K562 (cell line): ENCODE data around the gene SACM1L. TPM values are rescaled to one million over a fixed set of nuclear protein-coding genes. Genes with fewer than 3 reads are reported as not detected.

Experiments used
- ATAC-seq: fragments of 200-7000 bp; cut with Tn5 transposase; 3 replicates; pipeline ENCODE4 v1.9.1; 2020; ENCODE audit warnings: moderate library complexity
- BruUV-seq: library from RNA; stranded (reverse); fragments of 400-500 nt; replicated peaks from 2 replicates; lab custom pipeline; 2021; lab: Mats Ljungman, UMichigan
- CTCF ChIA-PET: fragments of 300-600 bp; formaldehyde crosslinking; extraction: SDS; loops from one replicate; lab custom pipeline; 2021; ENCODE audit warnings: low intra/inter-chr PET ratio; lab: Yijun Ruan, JAX
- POLR2A ChIA-PET: fragments of 300-600, 350-650 bp; sonication (Branson Sonifier 250); formaldehyde crosslinking; extraction: SDS; loops from one replicate; lab custom pipeline; 2021; ENCODE audit warnings: antibody characterized with exemption, inconsistent platforms; lab: Yijun Ruan, JAX
- DNase-seq, 4 experiments: peaks; one replicate each; pipeline versions ENCODE4 v3.0.0 to v3.0.0-alpha.2; 2011 to 2018; ENCODE audit warnings: low spot score in 3 of 4, mixed read lengths in 3 of 4; ENCODE audit errors: extremely low read depth in 1 of 4
- FAIRE-seq: peaks from 2 replicates; lab custom pipeline; 2011; peaks lifted over from hg19 to GRCh38; lab: Jason Lieb, UNC
- H2AFZ ChIP-seq: 2 replicates; pipeline ENCODE4 v1.6.0; 2011; ENCODE audit warnings: low read depth, low read length, control low read depth, inconsistent platforms
- H3K27ac ChIP-seq: fragments of 200-600 bp; 3 replicates; pipeline ENCODE4 v1.8.0; 2011; ENCODE audit warnings: low read depth, mild to moderate bottlenecking, control low read depth, inconsistent platforms, low read length, moderate library complexity, mixed read lengths; ENCODE audit errors: extremely low read depth
- H3K27me3 ChIP-seq, 2 experiments: fragments of 300-600 bp in 1 of 2; 2 replicates in 1 of 2; 3 replicates in 1 of 2; pipeline versions ENCODE4 v1.6.0 to v1.8.0; 2011; ENCODE audit warnings: inconsistent platforms in 2 of 2, low read length in 2 of 2, mild to moderate bottlenecking in 1 of 2, mixed read lengths in 1 of 2, moderate library complexity in 1 of 2; ENCODE audit not compliant: control insufficient read depth in 2 of 2, insufficient read depth in 2 of 2
- H3K36me3 ChIP-seq: fragments of 300-600 bp; 3 replicates; pipeline ENCODE4 v1.8.0; 2011; ENCODE audit warnings: mild to moderate bottlenecking, low read length, inconsistent platforms; ENCODE audit not compliant: control insufficient read depth, insufficient read depth
- H3K4me1 ChIP-seq, 2 experiments: fragments of 200-600 bp in 1 of 2; replicated peaks in 1 of 2; 2 replicates in 1 of 2; 3 replicates in 1 of 2; pipeline versions ENCODE4 v1.5.1 to v1.8.0; 2011; ENCODE audit warnings: inconsistent platforms in 2 of 2, low read length in 2 of 2, mild to moderate bottlenecking in 1 of 2, mixed read lengths in 1 of 2, moderate library complexity in 1 of 2; ENCODE audit not compliant: control insufficient read depth in 2 of 2, insufficient read depth in 2 of 2
- H3K4me2 ChIP-seq: 2 replicates; pipeline ENCODE4 v1.6.1; 2011; ENCODE audit warnings: low read length, control low read depth, inconsistent platforms, mixed read lengths; ENCODE audit not compliant: insufficient read depth
- H3K4me3 ChIP-seq: fragments of 200-600 bp; sonication (generic), shearing (Covaris generic); 2 replicates; pipeline ENCODE4 v1.5.1; 2016; ENCODE audit warnings: control low read depth, inconsistent platforms
- H3K79me2 ChIP-seq: fragments of 200-600 bp; 3 replicates; pipeline ENCODE4 v1.8.0; 2011; ENCODE audit warnings: low read length, inconsistent platforms; ENCODE audit not compliant: control insufficient read depth, insufficient read depth
- H3K9ac ChIP-seq, 2 experiments: 2 replicates each; pipeline versions ENCODE4 v1.6.0 to v1.6.1; 2011; ENCODE audit warnings: low read depth in 2 of 2, low read length in 2 of 2, control low read depth in 1 of 2, inconsistent platforms in 1 of 2, mild to moderate bottlenecking in 1 of 2, mixed read lengths in 1 of 2; ENCODE audit not compliant: insufficient read depth in 1 of 2
- H3K9me1 ChIP-seq: one replicate; pipeline ENCODE4 v1.6.0; 2011; ENCODE audit warnings: inconsistent platforms, mild to moderate bottlenecking, low read length, moderate library complexity; ENCODE audit not compliant: control insufficient read depth, insufficient read depth
- H3K9me3 ChIP-seq: replicated peaks from 2 replicates; pipeline ENCODE4 v1.5.1; 2011; ENCODE audit warnings: low read depth, low read length, inconsistent platforms; ENCODE audit not compliant: control insufficient read depth, insufficient read depth
- H4K20me1 ChIP-seq: replicated peaks from 2 replicates; pipeline ENCODE4 v1.6.1; 2011; ENCODE audit warnings: low read length, inconsistent platforms, mixed read lengths; ENCODE audit not compliant: control insufficient read depth, insufficient read depth
- CBX2 ChIP-seq: fragments of 200-600 bp; sonication (generic); IDR thresholded peaks from one replicate; pipeline ENCODE4 v1.6.1; 2012; ENCODE audit warnings: mild to moderate bottlenecking, low read length, inconsistent platforms; ENCODE audit not compliant: insufficient read depth, poor library complexity, severe bottlenecking
- FOXJ3 ChIP-seq: sonication (generic); formaldehyde crosslinking; IDR thresholded peaks from 2 replicates; pipeline ENCODE4 v1.4.0; 2020; ENCODE audit warnings: mild to moderate bottlenecking, missing genetic modification reagents
- HBP1 ChIP-seq: fragments of 450-650 bp; formaldehyde crosslinking; IDR thresholded peaks from 2 replicates; pipeline ENCODE4 v1.4.0; 2022; ENCODE audit warnings: missing genetic modification characterization
- HOXB6 ChIP-seq: fragments of 250-450 bp; sonication (Bioruptor Pico); IDR thresholded peaks from 2 replicates; pipeline ENCODE4 v1.5.1; 2022; ENCODE audit warnings: mild to moderate bottlenecking, borderline replicate concordance
- KDM4B ChIP-seq, 2 experiments: fragments of 450-650 bp in 1 of 2; sonication (generic) in 1 of 2; IDR thresholded peaks; 2 replicates each; pipeline ENCODE4 v1.6.1; 2016 to 2017; ENCODE audit warnings: borderline replicate concordance in 2 of 2, antibody characterized with exemption in 1 of 2, low read depth in 1 of 2, mild to moderate bottlenecking in 1 of 2
- LARP7 ChIP-seq: fragments of 450-650 bp; IDR thresholded peaks from 2 replicates; pipeline ENCODE4 v1.6.1; 2016
- MIER1 ChIP-seq: fragments of 450-650 bp; IDR thresholded peaks from 2 replicates; pipeline ENCODE4 v1.6.1; 2016; ENCODE audit warnings: antibody characterized with exemption, mild to moderate bottlenecking, low read depth
- SMARCC2 ChIP-seq: fragments of 450-650 bp; IDR thresholded peaks from 2 replicates; pipeline ENCODE4 v1.6.1; 2017; ENCODE audit warnings: antibody characterized with exemption, moderate library complexity, mild to moderate bottlenecking, low read depth
- SPI1 ChIP-seq: IDR thresholded peaks from 2 replicates; pipeline ENCODE4 v1.6.1; 2011; ENCODE audit warnings: low read depth, low read length, control low read depth, borderline replicate concordance
- SRSF1 ChIP-seq: fragments of 200-400 bp; formaldehyde crosslinking; IDR thresholded peaks from 2 replicates; pipeline ENCODE4 v1.6.1; 2017; ENCODE audit warnings: mild to moderate bottlenecking, low read depth, low read length, moderate library complexity
- STAT5B ChIP-seq: fragments of 250-450 bp; sonication (Bioruptor Pico); IDR thresholded peaks from 2 replicates; pipeline ENCODE4 v1.8.0; 2021; ENCODE audit warnings: mild to moderate bottlenecking, inconsistent platforms
- TARDBP ChIP-seq: fragments of 450-650 bp; IDR thresholded peaks from 2 replicates; pipeline ENCODE4 v1.6.1; 2016
- ZBTB26 ChIP-seq: fragments of 450-650 bp; formaldehyde crosslinking; IDR thresholded peaks from 2 replicates; pipeline ENCODE4 v1.4.0; 2022; ENCODE audit warnings: missing genetic modification characterization
- ZBTB9 ChIP-seq: fragments of 450-650 bp; formaldehyde crosslinking; IDR thresholded peaks from 2 replicates; pipeline ENCODE4 v1.4.0; 2020; ENCODE audit warnings: mild to moderate bottlenecking, moderate library complexity
- ZNF41 ChIP-seq: fragments of 250-450 bp; sonication (Bioruptor Pico); conservative IDR thresholded peaks from 2 replicates; pipeline ENCODE4 v1.4.0; 2020; ENCODE audit warnings: mild to moderate bottlenecking
- ZNF717 ChIP-seq: fragments of 250-450 bp; sonication (Bioruptor Pico); IDR thresholded peaks from 2 replicates; pipeline ENCODE4 v1.5.0; 2021
- WGBS: fragments of 100-300 bp; shearing (Covaris generic); methylation state at CpG from one replicate; pipeline ENCODE4 v1.1.6; 2016; ENCODE audit warnings: low coverage, mixed read lengths; ENCODE audit not compliant: insufficient coverage; ENCODE audit errors: missing lambda C conversion rate; 5-methylcytosine and 5-hydroxymethylcytosine counted together
- in situ Hi-C: fragments of 300-500 bp; cut with MboI; formaldehyde crosslinking; loops from 4 replicates; pipeline ENCODE4 v1.15.0; 2018; ENCODE audit warnings: inconsistent platforms, mixed read lengths
- intact Hi-C: fragments of 100-400 bp; cut with micrococcal nuclease; formaldehyde crosslinking; loops from 2 replicates; pipeline ENCODE4 v1.14.2; 2022
- polyA plus RNA-seq, 8 experiments: library from polyadenylated mRNA; depleted of rRNA in 4 of 8; stranded (reverse) in 5 of 8; unstranded in 3 of 8; fragments of >200 nt; fragmentation: Nextera tagmentation in 2 of 8; fragmentation: Illumina TruSeq in 1 of 8; extraction: Ambion mirVana in 2 of 8; extraction: Trizol in 1 of 8; gene quantifications; 2 replicates each; pipeline versions ENCODE4 v1.2.1 to v1.2.3, GENCODE V29; 2011 to 2014; ENCODE audit warnings: inconsistent platforms in 1 of 8, missing spikeins in 1 of 8
- total RNA-seq, 7 experiments: library from RNA; depleted of rRNA in 6 of 7; stranded (reverse); fragments of >200 nt in 6 of 7; fragmentation: Illumina TruSeq in 2 of 7; extraction: Trizol in 2 of 7; gene quantifications; 2 replicates each; pipeline versions ENCODE4 v1.2.1 to v1.2.3, GENCODE V29; 2011 to 2021; ENCODE audit warnings: low replicate concordance in 1 of 7

SACM1L gene
- total and polyA plus RNA-seq, 9 of the 15 experiments (the other 6 are each of a cell fraction or from before 2014, with no cell fraction given): 25.7 to 67.2 (median 40.3) TPM

GRCh38 chr3:45775571-45776300 lies 86.5 kb downstream of the SACM1L start:
- no peaks in the 10 kb centered on the region for H3K36me3 ChIP-seq
- FAIRE-seq: no peak
- H3K9me3 ChIP-seq: no peaks in the 10 kb centered on the region
- no TSS peak for BruUV-seq
- no peak overlapping the region for H3K4me3 ChIP-seq
- H3K27ac ChIP-seq: no peak overlapping the region
- 2% methylated on average over 17 of the region's 17 CpGs for WGBS
- H3K9me1 ChIP-seq: no peaks in the 10 kb centered on the region
- no peak for DNase-seq
- H3K27me3 ChIP-seq: peaks cover 47 to 84% of the 10 kb centered on the region in 2 experiments
- POLR2A ChIA-PET: interaction anchor here (0.8 to 1.0 kb wide), 2 partner anchors 12 to 13 kb away, joined by 3 to 4 read pairs; no protein-coding TSS in a partner anchor
- in situ Hi-C loops (no loop called here), intact Hi-C loops (no loop called here)
- TF ChIP-seq HOXB6 (CRISPR knock-in tag) (no peak), STAT5B (CRISPR knock-in tag) (no peak), ZNF41 (CRISPR knock-in tag) (no peak), ZBTB9 (CRISPR knock-in tag) (no peak), KDM4B (IDR thresholded peaks at IDR 0.05; ENCODE audit: borderline replicate concordance in 2 of 2, low read depth in 1 of 2) (no peak), LARP7 (no peak), SMARCC2 (no peak), FOXJ3 (CRISPR knock-in tag) (no peak), ZNF717 (CRISPR knock-in tag) (no peak), TARDBP (no peak), MIER1 (no peak), HBP1 (CRISPR knock-in tag) (no peak), SPI1 (no peak), ZBTB26 (CRISPR knock-in tag) (no peak), CBX2 (no peak), SRSF1 (no peak)
- no peak for ATAC-seq
- H3K79me2 ChIP-seq: no peaks in the 10 kb centered on the region
- peaks cover 0 to 9% of the 10 kb centered on the region in 2 experiments; a peak in 1 of 5 replicates for H3K4me1 ChIP-seq
- no peaks in the 10 kb centered on the region; the same call in 1 of the 2 replicates for H4K20me1 ChIP-seq
- no peak overlapping the region for H2AFZ ChIP-seq
- H3K4me2 ChIP-seq: no peak overlapping the region
- CTCF ChIA-PET: no interaction called here
- no peak overlapping the region for H3K9ac ChIP-seq
